Subcutaneous abdominal adipose tissue (tissue), 5 donors: ENCODE data around the gene USP34.

Experiments used
- H3K27ac ChIP-seq: one replicate; pipeline ENCODE4 v1.7.0; 2013; ENCODE audit warnings: low read depth, mild to moderate bottlenecking, inconsistent platforms, low read length, moderate library complexity
- H3K27me3 ChIP-seq, 5 donors: one replicate each; pipeline ENCODE4 v1.7.0; 2013; ENCODE audit warnings: low read length in 5 of 5, inconsistent platforms in 1 of 5; ENCODE audit not compliant: control insufficient read depth in 5 of 5, insufficient read depth in 4 of 5
- H3K36me3 ChIP-seq, 5 donors: one replicate each; pipeline ENCODE4 v1.7.0; 2013; ENCODE audit warnings: low read length in 5 of 5; ENCODE audit not compliant: control insufficient read depth in 5 of 5, insufficient read depth in 5 of 5
- H3K4me1 ChIP-seq, 5 donors: one replicate each; pipeline ENCODE4 v1.7.0; 2013; ENCODE audit warnings: low read length in 5 of 5, mild to moderate bottlenecking in 3 of 5, moderate library complexity in 1 of 5; ENCODE audit not compliant: control insufficient read depth in 5 of 5, insufficient read depth in 5 of 5
- H3K4me3 ChIP-seq, 5 donors: one replicate each; pipeline ENCODE4 v1.7.0; 2013; ENCODE audit warnings: low read length in 5 of 5, low read depth in 1 of 5
- H3K9ac ChIP-seq, 5 donors: one replicate each; pipeline ENCODE4 v1.7.0; 2013; ENCODE audit warnings: low read length in 5 of 5, mild to moderate bottlenecking in 4 of 5, moderate library complexity in 3 of 5
- H3K9me3 ChIP-seq, 5 donors: one replicate each; pipeline ENCODE4 v1.7.0; 2013; ENCODE audit warnings: low read length in 5 of 5; ENCODE audit not compliant: control insufficient read depth in 5 of 5
- donor health status: healthy.
- donor health status: healthy.
- donor health status: healthy.
- donor health status: healthy.
- donor health status: healthy.

USP34 gene

DNA sequence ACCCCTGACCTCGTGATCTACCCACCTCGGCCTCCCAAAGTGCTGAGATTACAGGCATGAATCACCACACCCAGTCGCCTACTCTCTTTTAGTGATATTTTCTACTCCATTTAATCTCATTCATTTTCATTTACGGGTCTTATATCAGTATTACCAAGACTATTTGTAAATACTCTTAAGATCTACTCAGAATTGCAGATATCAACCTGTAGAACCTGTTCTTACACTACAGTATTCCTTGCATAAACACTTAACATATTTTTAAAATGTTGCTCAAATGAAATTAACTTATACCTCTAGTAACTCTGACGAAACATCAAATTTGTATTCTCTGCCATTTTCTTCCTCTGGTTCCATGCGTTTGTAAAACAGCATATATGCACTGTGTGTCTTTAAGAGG, 229.6 kb downstream of the USP34 start:
- H3K27ac ChIP-seq, result no peak overlapping the region
- no peaks in the 10 kb centered on the region for H3K9me3 ChIP-seq
- no peaks in the 10 kb centered on the region for H3K4me1 ChIP-seq
- H3K9ac ChIP-seq, result no peak overlapping the region
- H3K27me3 ChIP-seq, result no peaks in the 10 kb centered on the region
- H3K36me3 ChIP-seq, result peaks cover 17 to 55% (median 34%) of the 10 kb centered on the region in 5 donors
- H3K4me3 ChIP-seq, result no peak overlapping the region

DNA sequence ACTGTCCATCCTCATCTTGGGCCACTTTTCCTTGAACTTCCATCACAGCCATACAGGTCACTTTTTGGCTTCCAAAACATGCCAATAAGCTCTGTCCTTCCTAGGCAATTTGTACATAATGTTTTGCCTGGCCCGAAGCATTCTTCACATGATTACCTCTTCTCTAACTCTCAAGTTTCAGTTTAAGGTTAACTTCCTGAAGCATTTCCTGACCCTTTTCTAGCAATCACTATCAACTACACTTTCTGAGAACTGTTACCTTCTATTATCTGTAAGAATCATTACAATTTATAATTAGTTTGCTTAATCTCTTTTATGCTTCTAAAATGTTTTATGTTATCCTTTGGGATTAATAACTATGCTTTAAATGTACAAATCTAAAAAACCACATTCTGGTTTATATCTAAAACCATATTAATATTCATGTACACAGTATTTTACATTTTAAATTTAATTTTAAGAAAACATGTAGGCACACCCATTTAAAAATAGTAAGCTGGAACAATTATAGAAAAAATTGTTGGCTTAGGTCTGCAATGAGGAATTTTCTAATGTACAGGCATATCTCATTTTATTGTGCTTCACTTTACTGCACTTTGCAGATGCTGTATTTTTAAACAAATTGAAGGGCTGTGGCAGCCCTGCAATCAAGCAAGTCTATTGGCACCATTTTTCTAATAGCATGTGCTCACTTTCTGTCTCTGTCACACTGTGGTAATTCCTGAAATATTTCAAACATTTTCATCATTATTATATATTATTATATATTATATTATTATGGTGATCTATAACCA, 232.5 kb downstream of the USP34 start:
- Histone ChIP-seq H3K27me3 (no peaks in the 10 kb centered on the region), H3K9me3 (no peaks in the 10 kb centered on the region), H3K36me3 (peaks cover 12 to 49% (median 32%) of the 10 kb centered on the region in 5 donors), H3K4me1 (no peaks in the 10 kb centered on the region), H3K27ac (no peak overlapping the region), H3K9ac (no peak overlapping the region), H3K4me3 (no peak overlapping the region)

DNA sequence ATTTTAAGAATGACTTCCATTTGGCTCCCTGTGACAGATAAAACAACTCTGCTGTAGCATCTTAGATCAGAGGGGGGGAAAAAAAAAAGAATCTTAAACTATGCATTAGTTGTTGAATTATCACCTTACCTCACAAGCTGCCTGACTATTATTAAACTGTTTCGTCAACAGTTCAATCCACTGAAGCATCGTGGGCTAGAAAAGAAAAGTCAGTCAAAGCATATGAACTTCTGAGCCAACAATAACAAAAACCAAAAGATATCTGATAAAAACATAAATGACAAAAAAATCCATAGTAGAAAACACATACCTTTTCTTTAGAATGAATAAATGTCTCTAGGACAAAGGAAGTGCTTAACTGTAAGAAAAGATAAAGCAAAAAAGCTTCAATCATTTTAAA, 235.2 kb downstream of the USP34 start:
- Histone ChIP-seq H3K36me3 (peaks cover 10 to 43% (median 37%) of the 10 kb centered on the region in 5 donors), H3K4me3 (no peak overlapping the region), H3K27ac (no peak overlapping the region), H3K4me1 (no peaks in the 10 kb centered on the region), H3K9me3 (no peaks in the 10 kb centered on the region), H3K9ac (no peak overlapping the region), H3K27me3 (no peaks in the 10 kb centered on the region)

DNA sequence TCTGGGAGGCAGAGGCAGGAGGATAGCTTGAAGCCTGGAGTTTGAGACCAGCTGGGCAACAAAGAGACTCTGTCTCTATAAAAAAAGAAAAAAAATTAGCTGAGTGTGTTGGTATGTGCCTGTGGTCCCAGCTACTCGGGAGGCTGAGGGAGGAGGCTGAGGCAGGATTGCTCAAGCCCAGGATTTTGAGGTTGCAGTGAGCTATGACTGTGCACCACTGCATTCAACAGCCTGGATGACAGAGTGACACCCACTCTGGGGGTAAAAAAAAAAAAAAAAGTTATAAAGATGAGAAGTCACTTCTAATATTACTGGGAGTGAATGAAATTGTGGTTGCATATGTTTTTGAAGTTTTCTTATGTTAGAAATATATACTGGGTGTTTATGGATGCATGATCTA, 237.3 kb downstream of the USP34 start:
- no peak overlapping the region for H3K4me3 ChIP-seq
- no peak overlapping the region for H3K27ac ChIP-seq
- H3K4me1 ChIP-seq, result no peaks in the 10 kb centered on the region
- H3K9ac ChIP-seq, result no peak overlapping the region
- H3K9me3 ChIP-seq, result no peaks in the 10 kb centered on the region
- peaks cover 13 to 53% (median 47%) of the 10 kb centered on the region in 5 donors for H3K36me3 ChIP-seq
- H3K27me3 ChIP-seq, result no peaks in the 10 kb centered on the region

DNA sequence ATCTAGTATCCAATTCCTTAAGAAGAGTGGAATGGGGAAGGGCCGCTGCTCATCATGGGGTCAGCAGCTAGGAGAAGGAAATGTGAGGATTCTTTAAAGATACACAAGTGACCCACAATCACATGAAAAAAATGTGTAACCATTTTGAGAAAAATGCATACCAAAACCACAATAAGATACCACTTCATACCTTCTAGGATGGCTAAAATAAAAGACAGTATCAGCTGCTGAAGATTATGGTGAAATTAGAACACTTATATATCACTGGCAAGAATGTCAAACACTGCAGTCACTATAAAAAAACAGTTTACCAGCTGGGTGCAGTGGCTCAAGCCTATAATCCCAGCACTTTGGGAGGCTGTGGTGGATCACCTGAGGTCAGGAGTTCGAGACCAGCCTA, 241.0 kb downstream of the USP34 start:
- H3K27ac ChIP-seq, result no peak overlapping the region
- no peaks in the 10 kb centered on the region for H3K4me1 ChIP-seq

DNA sequence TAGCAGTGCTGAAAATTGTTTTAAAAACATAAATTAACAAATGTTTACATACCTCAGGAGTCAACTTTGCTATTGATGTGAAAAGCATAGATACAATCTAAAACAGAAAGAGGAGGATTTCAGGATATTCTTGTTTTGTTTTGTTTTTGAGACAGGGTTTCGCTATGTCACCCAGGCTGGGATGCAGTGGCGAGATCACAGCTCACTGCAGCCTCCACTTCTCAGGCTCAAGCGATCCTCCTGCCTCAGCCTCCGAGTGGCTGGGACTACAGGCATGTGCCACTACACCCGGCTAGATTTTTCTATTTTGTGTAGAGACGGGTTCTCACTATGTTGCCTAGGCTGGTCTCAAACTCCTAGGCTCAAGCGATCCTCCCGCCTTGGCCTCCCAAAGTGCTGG, 248.3 kb downstream of the USP34 start:
- Histone ChIP-seq H3K9me3 (no peaks in the 10 kb centered on the region), H3K27ac (no peak overlapping the region), H3K36me3 (peaks cover 21 to 47% (median 30%) of the 10 kb centered on the region in 5 donors), H3K4me1 (peaks cover 0 to 10% (median 0%) of the 10 kb centered on the region in 5 donors), H3K9ac (no peak overlapping the region), H3K27me3 (no peaks in the 10 kb centered on the region), H3K4me3 (no peak overlapping the region)

More for the DNA sequence above, 241.0 kb downstream of the USP34 start:
- Histone ChIP-seq H3K27me3 (no peaks in the 10 kb centered on the region), H3K4me3 (no peak overlapping the region), H3K9ac (no peak overlapping the region), H3K36me3 (peaks cover 30 to 70% (median 66%) of the 10 kb centered on the region in 5 donors), H3K9me3 (no peaks in the 10 kb centered on the region)

DNA sequence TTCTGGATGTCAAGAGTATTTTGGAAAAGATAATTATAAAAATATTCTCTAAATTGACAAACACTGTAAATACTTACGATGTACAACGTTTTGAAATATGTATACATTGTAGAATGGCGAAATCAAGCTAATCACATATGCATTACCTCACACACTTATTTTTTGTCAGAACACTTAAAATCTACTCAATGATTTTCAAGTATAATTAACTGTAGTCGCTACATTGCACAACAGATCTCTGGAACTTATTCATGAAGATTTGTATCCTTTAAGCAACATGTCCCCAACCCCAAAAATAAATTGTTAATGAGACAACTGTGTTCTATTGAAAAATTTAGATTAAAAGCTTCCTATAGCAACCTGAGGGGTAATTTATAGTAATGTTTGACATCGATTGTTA, 249.1 kb downstream of the USP34 start:
- Histone ChIP-seq H3K9me3 (no peaks in the 10 kb centered on the region), H3K4me3 (no peak overlapping the region), H3K27ac (peak overlapping the region; percentile 52), H3K36me3 (peaks cover 21 to 40% (median 26%) of the 10 kb centered on the region in 5 donors), H3K27me3 (no peaks in the 10 kb centered on the region), H3K4me1 (peaks cover 0 to 10% (median 0%) of the 10 kb centered on the region in 5 donors), H3K9ac (no peak overlapping the region)

DNA sequence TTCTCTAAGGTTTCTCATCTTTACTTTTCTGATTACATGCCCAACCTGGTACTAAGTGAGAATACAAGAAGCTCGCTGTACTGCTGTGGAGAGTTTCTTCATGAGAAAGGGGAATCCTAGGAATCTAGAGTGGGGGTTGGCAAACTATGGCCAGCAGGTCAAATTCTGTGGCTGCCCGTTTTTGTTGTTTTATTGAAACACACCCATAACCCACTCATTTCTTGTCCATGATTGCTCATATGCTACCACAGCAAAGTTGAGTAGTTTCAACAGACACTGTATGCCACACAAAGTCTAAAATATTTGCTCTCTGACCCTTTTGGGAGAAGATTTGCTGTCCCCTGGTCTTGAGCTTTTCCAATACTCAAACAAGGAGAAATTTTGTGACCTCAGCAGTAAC, 250.1 kb downstream of the USP34 start:
- Histone ChIP-seq H3K27ac (peak overlapping the region; percentile 65), H3K36me3 (peaks cover 16 to 34% (median 20%) of the 10 kb centered on the region in 5 donors)

DNA sequence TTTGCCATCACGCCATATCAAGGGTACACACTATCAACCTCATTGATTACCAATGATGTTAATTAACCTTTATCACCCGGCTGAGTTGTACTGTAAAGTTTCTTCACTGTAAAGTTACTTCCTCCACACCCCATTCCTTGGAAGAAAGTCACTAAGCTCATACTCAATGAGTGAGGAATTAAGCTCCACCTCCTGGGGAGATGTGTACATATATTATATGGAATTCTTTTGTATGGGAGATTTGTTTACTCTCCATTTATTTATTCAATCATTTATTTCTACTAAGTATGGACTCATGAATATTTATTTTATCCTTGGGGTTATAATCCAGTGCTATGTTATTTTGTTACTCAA, 252.1 kb downstream of the USP34 start:
- Histone ChIP-seq H3K9me3 (no peaks in the 10 kb centered on the region), H3K4me3 (no peak overlapping the region), H3K4me1 (peaks cover 0 to 10% (median 0%) of the 10 kb centered on the region in 5 donors), H3K36me3 (peaks cover 21 to 44% (median 28%) of the 10 kb centered on the region in 5 donors), H3K9ac (no peak overlapping the region), H3K27me3 (no peaks in the 10 kb centered on the region), H3K27ac (no peak overlapping the region)

More for the DNA sequence above, 250.1 kb downstream of the USP34 start:
- no peaks in the 10 kb centered on the region for H3K27me3 ChIP-seq
- H3K4me3 ChIP-seq, result no peak overlapping the region
- peaks cover 0 to 10% (median 0%) of the 10 kb centered on the region in 5 donors for H3K4me1 ChIP-seq
- no peak overlapping the region for H3K9ac ChIP-seq
- no peaks in the 10 kb centered on the region for H3K9me3 ChIP-seq

DNA sequence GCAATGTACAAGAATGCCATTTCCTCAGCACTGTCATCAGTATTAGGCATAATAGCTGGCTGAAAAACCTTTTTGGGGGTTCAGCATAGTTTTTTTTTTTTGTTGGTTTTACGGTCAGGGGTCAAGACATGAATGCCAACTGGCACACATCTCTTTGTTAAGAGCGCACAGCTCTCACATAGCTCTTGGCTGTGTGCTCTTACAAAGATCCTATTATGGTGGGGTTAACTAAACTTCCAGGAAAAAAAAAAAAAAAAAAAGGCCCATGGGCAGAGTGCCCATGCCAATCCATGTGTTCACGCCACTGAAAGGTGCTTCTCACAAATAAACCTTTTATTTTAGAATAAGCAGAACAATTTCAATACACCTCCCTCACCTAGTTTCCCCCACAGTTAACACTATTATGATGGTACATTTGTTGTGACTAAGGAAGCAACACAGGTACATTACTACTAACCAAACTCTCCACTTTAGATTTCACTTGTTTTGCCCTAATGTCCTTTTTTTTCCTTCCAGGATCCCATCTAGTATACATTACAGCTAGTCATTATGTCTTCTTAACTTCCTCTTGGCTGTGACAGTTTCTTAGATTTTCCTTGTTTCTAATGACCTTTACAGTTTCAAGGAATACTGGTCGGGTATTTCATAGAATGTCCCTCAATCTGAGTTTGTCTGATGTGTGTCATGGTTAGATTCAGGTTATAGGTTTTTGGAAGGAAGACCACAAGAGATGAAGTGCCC, 252.6 kb downstream of the USP34 start:
- Histone ChIP-seq H3K27me3 (no peaks in the 10 kb centered on the region), H3K9me3 (no peaks in the 10 kb centered on the region), H3K36me3 (peaks cover 21 to 46% (median 26%) of the 10 kb centered on the region in 5 donors), H3K9ac (no peak overlapping the region), H3K4me3 (no peak overlapping the region), H3K27ac (no peak overlapping the region), H3K4me1 (peaks cover 0 to 10% (median 0%) of the 10 kb centered on the region in 5 donors)
